GM15510 (cell line): Measurements from ENCODE around the gene AQP2.

Experiments
- POLR2A ChIP-seq: IDR thresholded peaks from 3 replicates; pipeline ENCODE4 v1.6.1; 2011; ENCODE audit warnings: borderline replicate concordance; ENCODE audit not compliant: insufficient read length; ENCODE audit errors: extremely low read depth

The AQP2 gene

DNA sequence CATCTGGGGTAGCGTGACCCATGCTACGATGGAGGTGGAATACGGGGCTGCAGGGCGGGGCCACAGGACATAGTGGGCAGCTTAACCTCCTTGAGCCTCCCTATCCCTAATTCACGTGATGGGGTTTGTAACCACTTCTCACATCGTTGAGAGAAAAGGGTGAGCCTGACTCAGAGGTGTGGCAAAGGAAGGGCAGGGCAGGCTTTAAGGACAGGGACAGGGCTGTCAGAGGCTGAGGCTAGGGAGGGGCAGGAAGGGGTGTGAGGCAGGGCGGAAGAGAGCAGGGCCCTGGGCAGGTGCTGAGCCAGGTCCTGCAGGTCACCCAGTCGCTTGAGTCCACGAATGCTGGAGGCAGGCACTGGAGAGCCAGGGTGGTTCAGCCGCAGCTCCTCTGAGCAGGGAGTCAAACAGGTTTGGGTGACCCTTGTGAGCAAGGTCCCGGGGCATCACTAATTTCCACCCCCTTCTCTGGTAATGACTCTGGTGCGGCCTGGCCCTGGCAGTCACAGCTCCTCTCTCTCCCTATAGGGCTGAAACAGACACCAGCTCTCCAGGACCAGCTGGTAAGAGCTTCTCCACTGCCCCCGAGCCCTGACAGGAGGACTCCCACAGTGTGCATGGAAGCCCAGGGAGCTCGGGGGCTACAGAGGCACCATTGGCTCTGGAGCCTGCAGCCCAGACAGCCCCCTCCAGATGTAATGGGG, 7.5 kb upstream of the AQP2 start:
- TF ChIP-seq POLR2A = no peak

DNA sequence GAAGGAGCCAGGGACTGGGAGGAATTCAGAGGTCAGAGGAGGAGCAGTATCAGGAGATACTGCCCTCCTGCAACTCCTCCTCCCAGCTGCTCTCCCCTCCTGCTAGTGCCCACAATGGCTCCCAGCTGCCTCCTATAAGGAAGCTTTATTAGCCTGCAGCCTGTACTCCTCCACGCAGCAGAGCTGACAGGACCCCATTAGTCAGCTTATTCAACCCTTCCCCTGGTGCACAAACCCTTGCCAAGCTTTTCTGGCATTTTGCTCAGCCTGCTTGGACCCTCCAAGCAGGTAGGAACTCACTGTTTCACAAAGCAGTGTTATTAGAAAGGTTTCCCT, 6.9 kb upstream of the AQP2 start:
- TF ChIP-seq POLR2A = no peak

DNA sequence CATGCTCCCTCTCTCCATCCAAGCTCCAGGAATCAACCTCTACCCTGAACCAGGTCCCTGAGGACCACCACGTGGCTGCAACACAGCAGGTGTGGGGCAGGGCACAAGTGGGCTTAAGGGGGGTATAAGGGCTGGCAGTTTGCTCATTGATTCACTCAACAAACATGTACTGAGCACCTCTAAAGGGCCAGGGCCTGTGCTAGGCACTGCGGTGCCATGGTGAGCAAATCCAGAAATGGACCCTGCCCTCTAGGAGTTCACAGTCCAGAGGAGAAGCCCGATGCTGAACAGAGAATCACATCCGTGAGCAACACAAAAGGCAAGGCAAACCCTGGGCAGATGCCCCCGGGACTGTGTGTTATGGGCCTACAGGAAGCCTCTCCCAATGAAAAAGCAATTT, 6.5 kb upstream of the AQP2 start:
- no peak for TF ChIP-seq POLR2A

DNA sequence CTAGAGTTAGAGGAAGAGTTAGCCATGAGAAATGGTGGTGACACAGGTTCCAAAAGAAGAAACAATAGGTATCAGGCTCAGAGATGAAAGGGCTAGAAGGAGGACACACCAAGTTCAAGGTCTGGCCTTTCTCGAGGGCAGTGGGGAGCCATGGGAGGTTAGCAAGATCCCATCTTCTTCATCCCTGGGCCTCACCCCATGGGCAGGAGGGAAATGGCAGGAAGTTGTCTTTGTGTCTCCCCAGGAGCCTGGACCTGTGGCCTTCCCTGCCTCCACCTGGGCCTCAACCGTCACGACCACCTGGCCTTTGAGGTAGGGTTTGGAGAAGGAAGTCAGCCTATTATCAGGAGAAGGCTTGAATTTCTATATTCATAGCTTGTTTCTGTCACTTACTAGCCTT, 5.8 kb upstream of the AQP2 start:
- TF ChIP-seq POLR2A = no peak

DNA sequence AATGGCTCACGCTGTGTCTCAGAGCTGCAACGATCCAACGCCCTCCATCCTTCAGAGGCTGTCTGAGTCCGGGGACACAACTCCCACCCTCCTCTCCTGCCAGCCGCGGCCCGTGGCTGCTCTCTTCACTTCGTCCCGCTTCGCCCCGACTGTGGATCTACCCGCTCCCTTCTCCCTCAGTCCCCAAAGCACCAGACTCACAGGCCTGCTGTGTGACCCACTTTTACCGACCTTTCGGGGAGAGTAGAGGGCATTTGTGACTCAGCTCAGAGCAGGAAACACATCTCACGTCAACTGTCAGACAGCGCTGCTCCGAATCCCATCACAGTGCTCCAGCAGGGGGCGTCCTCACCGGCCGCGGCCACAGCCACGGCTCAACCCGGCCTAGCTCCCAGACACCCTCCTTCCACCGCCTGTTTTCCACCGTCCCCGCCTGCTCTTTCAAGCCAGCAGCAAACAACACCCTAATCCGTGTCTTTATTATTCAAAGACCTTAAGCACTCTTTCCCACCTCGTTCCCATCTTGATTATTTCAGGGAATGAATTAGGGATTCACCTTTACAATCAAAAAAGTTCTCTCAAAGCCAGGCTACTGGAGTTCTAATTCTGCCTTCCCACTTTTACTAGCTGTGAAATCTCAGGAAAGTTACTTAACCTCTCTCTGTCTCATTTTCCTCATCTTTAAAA, 5.0 kb upstream of the AQP2 start:
- TF ChIP-seq POLR2A = no peak

DNA sequence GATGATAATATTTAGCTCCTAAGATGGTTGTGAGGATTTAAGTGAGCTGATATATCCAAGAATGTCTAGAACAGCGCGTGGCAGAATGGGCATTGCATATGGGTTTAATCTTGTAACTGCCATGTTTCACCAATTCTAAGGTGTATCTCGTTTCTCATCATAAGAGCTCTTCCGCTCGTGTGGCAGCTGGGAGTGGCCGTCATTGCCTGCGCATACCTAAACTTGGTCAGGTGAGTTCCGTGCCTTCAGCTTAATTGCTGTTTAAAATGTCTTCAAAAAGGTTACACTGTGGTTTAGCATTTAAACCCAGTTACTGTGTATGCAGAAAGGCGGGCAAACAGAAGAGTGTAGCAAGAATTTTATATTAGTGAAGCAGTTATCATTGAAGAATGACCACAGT, 4.5 kb upstream of the AQP2 start:
- TF ChIP-seq POLR2A = no peak

DNA sequence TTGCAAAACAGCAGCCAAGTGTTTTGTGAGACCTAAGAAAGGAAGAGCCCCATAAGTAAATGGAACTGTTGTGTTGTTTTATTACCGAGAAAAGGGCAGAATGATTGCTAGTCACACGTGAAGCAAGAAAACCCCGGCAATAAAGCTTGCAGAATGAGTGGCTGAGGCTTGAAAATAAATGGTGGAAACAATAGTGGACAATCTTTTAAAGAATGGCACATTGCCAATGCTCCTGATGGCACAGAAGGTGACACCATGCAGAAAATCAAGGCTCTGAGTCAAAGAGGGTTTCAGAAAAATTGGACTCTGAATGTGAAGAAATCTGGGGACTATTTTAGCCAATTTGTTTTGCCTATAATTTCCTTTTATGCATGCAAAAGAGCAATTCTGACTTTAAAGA, 4.0 kb upstream of the AQP2 start:
- no peak for TF ChIP-seq POLR2A

DNA sequence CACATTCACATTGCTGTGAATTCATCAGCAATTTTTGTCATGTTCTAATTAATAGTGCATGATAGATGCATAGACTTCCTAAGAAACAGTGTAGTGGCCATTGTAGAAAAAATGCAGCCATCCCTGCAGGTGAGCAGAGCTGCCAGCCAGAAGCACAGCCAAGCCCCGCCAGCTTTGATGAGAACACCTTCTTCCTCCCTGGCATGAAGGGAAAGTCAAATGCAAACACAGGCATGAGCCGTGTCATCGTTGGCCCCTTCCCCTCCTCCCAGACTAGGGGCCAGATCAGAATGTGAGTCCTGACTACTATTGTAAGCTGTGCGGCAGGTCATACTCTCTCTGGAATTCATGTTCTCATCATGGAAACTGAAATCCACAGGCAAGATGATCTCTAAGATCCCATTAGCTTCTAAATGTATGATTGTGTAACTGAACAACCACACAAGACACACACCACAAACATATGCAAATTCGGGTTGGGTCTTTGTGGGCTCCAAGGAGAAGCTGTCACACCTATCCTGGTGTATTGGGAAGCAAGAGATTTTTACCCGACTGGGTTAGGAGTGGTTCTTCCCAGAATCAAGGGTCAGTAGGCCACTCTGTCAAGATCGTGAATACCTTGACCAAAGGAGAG, 2.8 kb upstream of the AQP2 start:
- no peak for TF ChIP-seq POLR2A

DNA sequence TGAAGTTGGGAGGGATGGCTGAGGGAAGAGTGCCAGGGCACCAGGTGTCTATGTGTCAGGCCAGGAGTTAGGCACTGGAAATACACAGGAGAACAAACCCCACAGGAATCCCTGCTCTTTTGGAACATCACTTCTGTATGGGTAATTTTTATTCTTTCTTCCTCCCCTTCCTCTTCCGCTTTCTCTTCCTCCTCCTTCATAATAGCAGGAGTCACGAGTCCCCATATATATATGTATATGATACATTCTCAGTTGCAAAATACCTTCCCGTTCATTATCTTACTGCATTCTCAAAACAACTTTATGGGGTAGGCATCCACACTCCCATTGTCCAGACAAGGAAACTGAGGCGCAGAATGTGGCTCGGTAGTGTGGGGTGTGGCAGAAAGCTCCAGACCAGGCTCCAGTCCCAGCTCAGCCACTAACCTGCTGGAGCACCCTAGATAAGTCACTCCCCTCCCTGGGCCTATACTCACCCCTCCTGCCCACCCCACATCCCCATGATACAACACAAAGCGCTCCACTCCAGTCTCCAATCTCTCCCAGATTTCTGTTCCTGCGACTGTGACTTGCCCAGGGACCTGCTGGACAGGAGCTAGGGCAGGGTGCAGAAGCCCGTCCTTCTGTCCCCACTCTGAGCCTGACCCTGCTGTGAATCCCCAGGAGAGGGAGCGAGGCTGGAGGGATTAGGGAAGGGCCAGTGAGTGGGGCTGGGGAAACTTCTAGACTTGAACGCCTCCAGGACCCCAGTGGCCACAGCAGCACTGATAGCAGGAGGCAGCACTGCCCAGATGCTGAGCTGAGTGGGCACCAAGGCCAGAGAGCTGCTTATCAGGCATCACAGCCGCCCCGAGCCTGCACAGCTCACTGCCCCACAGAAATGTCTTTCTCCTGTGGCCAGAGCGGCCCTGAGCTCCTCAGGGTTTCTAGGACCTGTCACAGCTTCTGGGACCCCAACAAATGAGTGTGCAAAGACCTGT, 1.4 kb upstream of the AQP2 start:
- no peak for TF ChIP-seq POLR2A

DNA sequence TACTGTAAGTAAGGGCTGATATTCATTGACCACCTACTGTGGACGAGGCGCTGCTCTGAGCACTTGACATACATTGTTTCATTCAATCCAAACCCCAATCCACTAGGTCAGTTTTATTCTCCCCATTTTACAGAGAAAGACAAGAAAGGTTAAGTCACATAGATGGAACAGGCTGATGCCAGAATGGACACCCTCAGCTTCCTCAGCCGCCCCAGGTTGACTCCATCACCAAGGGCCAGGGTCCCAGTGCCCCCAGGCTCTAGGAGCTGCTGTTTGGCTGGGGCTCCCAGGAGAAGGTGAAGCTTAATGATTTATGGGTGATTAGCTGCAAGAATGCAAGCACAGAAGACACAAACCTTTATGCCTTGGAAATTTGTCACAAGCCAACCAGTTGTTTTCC, 671 bp upstream of the AQP2 start:
- TF ChIP-seq POLR2A = no peak

DNA sequence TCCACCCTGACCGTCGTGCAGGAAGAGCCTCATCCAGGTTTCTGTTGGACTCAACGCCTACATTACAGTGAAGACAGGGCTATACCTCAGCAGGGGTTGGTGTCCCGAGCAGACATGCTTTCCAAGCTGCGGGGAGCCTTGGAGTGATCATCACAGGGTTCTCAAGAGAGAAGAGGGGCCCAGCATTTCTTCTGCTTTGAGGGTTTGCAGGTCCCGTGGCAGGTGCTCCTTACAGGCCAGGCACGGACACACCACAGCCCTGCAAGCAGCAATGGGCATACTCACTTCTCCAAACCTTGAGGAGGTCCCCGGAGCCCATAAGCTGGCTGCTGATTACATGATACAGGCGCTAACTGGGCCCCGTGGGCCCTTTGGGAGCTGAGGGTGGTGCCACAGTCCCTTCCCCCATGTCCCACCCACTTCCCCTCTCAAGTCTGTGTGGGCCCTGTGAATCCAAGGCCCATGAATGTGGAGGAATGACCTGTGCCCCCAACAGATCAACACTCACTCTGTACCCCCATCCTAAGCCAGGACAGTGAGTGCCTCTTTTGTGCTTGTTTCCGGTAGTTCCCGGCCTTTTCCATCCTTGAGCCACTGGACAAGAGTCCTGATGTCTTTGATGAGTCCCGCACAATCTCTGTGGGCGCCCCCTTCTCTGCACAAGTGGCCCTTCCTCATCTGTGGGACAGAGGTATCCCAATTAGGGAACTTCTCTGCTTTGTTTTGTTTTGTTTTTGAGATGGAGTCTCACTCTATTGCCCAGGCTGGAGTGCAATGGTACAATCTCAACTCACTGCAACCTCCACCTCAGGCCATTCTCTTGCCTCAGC, 1.1 kb downstream of the AQP2 start:
- no peak for TF ChIP-seq POLR2A

DNA sequence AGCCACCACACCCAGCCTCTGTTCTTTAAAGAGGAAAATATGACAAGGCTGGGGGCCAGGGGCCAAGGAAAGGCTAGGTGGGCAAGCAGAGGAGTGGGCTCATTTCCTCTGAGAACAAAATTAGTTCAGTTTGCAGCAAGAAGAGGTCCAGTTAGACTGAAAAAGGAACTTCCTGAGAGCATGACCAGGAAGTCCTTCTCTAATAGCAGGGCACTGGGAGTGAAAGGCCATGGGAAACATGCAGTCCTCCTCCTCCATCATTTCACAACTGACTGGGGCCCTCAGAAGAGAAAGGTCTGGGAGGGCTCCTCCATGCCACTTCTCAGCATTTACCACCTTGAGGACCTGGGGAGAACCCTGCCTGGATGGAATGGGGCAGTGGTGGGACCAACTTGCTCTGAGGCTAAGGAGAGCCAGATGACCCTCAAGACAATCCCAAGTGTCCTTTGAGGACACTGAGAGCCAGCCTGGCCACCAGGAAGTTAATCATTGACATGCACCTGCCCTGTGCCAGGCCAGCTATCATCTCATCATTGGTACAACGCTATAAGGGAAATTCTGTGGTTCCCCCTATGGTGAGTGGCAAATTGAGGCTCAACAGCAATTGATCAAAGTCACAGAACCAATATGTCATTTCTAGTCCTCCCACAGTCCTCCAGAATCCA, 2.0 kb downstream of the AQP2 start:
- no peak for TF ChIP-seq POLR2A

DNA sequence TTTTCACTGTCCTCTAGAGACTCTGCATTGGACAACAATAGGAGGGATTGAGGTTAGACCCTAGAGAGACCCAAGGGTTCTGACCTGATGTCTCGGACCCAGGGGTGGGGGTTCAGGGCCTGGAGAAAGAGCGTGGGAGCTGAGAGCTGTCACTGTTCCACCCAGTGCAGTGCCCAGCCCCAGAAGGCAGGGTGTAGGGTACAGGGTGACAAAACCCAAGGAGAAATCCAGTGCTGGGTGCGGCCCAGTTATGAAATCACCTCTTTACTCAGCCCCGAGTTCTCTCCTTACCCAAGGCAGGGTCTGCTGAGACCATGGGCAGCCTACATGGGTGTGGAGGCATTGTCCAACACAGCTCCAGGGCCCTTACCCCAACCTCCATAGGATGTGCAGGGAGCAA, 2.6 kb downstream of the AQP2 start:
- TF ChIP-seq POLR2A = no peak
